Adrenal gland (tissue), 5 donors: ENCODE measurements around the gene FCRL5.

ENCODE experiments used
- CTCF ChIP-seq, 6 experiments: fragments of 450-650 bp in 4 of 6; fragments of 200-600 bp in 2 of 6; sonication (generic) in 1 of 6; IDR thresholded peaks; 1 replicate in 5 of 6; 2 replicates in 1 of 6; pipeline versions ENCODE4 v1.5.1 to v1.8.0; 2016 to 2021; ENCODE audit warnings: antibody characterized with exemption in 6 of 6, mild to moderate bottlenecking in 2 of 6, moderate library complexity in 1 of 6
- POLR2A ChIP-seq, 2 donors: fragments of 450-650 bp; IDR thresholded peaks; one replicate each; pipeline ENCODE4 v1.6.1; 2017; ENCODE audit warnings: antibody characterized with exemption in 2 of 2, mild to moderate bottlenecking in 2 of 2, moderate library complexity in 1 of 2
- donor health status: DM: no; HTN: no; CAD: no.

DNA sequence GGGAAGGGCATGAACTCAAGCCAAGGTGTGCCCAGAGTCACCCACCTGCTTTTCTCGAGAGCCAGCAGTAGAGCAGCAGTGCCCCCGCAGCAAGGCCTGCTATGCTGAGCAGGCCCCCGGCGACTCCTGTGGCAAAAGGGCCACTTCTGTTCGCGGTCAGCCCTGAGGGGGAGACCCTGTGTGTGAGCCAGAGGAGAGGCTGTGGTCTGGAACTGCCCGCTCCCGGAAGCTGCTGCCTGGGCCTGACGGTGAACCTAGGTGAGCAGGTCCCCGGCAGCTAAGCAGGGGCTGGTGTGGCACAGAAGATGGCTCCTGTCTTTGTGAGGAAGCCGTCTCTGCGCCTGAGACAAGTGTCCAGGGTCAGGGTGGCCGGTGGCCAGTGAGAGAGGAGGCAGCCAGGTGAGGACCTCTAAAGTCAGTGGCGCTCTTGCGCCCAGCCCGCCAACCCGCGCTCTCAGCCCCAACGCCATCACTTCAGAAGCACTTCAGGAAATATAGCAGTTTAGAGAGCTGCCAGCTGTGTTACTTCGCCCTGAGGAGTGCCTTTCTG is 31.9 kb downstream of the FCRL5 start:
- TF ChIP-seq CTCF (IDR thresholded peaks at IDR 0.05) (no peak), POLR2A (IDR thresholded peaks at IDR 0.05) (no peak)
